ENCODE data around the gene BTBD16. TPM values are rescaled to one million over a fixed set of nuclear protein-coding genes. Genes with fewer than 3 reads are reported as not detected.

BTBD16 gene
- total and polyA plus RNA-seq, 4 donors, result 0.42 to 2.8 (median 1.8) TPM

- DNase-seq (ENCODE audit: low spot score), result no peak
- no peaks in the 10 kb centered on the region for H3K27me3 ChIP-seq (ENCODE audit: control insufficient read depth in 4 of 4, insufficient read depth in 4 of 4, low read length in 3 of 4)
- WGBS, result 92% methylated on average over 8 of the region's 8 CpGs
These were observed 6.2 kb upstream of the BTBD16 start for GRCh38 chr10:122264931-122265330.

DNA sequence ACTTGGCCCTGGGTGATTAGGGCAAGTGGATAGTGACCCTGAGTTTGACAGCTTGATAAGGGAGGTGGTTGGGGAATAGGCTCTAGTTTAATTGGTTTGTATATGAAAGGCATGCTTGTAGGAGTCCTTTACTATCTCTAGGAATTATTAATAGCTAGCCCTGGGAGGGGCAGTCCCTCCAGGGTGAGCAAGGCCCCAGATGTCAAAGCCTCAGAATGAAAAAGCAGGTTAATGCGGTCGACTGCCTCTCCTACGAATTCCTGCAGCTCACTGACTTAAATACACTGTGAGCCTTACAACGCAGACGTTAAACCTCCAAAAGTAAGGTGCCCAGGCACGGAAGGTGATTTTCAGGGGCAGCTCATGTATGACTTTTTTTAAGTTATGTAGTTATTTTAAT, 5.2 kb upstream of the BTBD16 start:
- WGBS, result 89% methylated on average over 6 of the region's 6 CpGs
- H3K9me3 ChIP-seq (ENCODE audit: control insufficient read depth in 4 of 4, low read length in 3 of 4), result peaks cover 0 to 3% (median 0%) of the 10 kb centered on the region in 4 donors
- no peak overlapping the region for H3K9ac ChIP-seq (ENCODE audit: low read depth in 1 of 2, low read length in 2 of 2)
- H3K4me3 ChIP-seq (ENCODE audit: low read depth in 1 of 3, low read length in 3 of 3), result no peak overlapping the region
- H3K27me3 ChIP-seq (ENCODE audit: control insufficient read depth in 4 of 4, insufficient read depth in 4 of 4, low read length in 3 of 4), result no peaks in the 10 kb centered on the region
- DNase-seq (ENCODE audit: low spot score), result no peak
- no peaks in the 10 kb centered on the region for H3K4me1 ChIP-seq (ENCODE audit: control insufficient read depth in 4 of 4, insufficient read depth in 4 of 4, low read length in 3 of 4)
- no peak overlapping the region for H3K27ac ChIP-seq (ENCODE audit: low read depth in 1 of 2, low read length in 2 of 2)
- H3K36me3 ChIP-seq (ENCODE audit: control insufficient read depth in 4 of 4, insufficient read depth in 3 of 4, low read depth in 1 of 4, low read length in 3 of 4), result no peaks in the 10 kb centered on the region
- no peak for TF ChIP-seq REST (IDR thresholded peaks at IDR 0.05)
- no peak for TF ChIP-seq RAD21 (IDR thresholded peaks at IDR 0.05)
- TF ChIP-seq HNF4G (IDR thresholded peaks at IDR 0.05), result no peak
- no peak for TF ChIP-seq CTCF (IDR thresholded peaks at IDR 0.05; ENCODE audit: low read depth, low read length, missing input control)
- TF ChIP-seq TAF1 (conservative IDR thresholded peaks at IDR 0.05), result no peak
- TF ChIP-seq FOXA2 (IDR thresholded peaks at IDR 0.05), result no peak
- no peak for TF ChIP-seq EGR1 (IDR thresholded peaks at IDR 0.05; ENCODE audit: low read depth in 2 of 2)
- no peak for TF ChIP-seq YY1 (IDR thresholded peaks at IDR 0.05)
- TF ChIP-seq MAX (IDR thresholded peaks at IDR 0.05), result no peak
- no peak for TF ChIP-seq ZBTB33 (IDR thresholded peaks at IDR 0.05)
- TF ChIP-seq JUND (IDR thresholded peaks at IDR 0.05), result no peak

More at GRCh38 chr10:122264931-122265330, 6.2 kb upstream of the BTBD16 start:
- no peak overlapping the region for H3K9ac ChIP-seq (ENCODE audit: low read depth in 1 of 2, low read length in 2 of 2)
- no peak overlapping the region for H3K27ac ChIP-seq (ENCODE audit: low read depth in 1 of 2, low read length in 2 of 2)
- peaks cover 0 to 3% (median 0%) of the 10 kb centered on the region in 4 donors for H3K9me3 ChIP-seq (ENCODE audit: control insufficient read depth in 4 of 4, low read length in 3 of 4)
- no peaks in the 10 kb centered on the region for H3K4me1 ChIP-seq (ENCODE audit: control insufficient read depth in 4 of 4, insufficient read depth in 4 of 4, low read length in 3 of 4)
- no peak overlapping the region for H3K4me3 ChIP-seq (ENCODE audit: low read depth in 1 of 3, low read length in 3 of 3)
- H3K36me3 ChIP-seq (ENCODE audit: control insufficient read depth in 4 of 4, insufficient read depth in 3 of 4, low read depth in 1 of 4, low read length in 3 of 4), result no peaks in the 10 kb centered on the region
- TF ChIP-seq NR2F2 (IDR thresholded peaks at IDR 0.05), result no peak
- TF ChIP-seq TAF1 (conservative IDR thresholded peaks at IDR 0.05), result no peak
- TF ChIP-seq SP1 (IDR thresholded peaks at IDR 0.05), result no peak
- TF ChIP-seq ATF3 (IDR thresholded peaks at IDR 0.05), result no peak
- TF ChIP-seq EGR1 (IDR thresholded peaks at IDR 0.05; ENCODE audit: low read depth in 2 of 2), result no peak
- no peak for TF ChIP-seq GABPA (IDR thresholded peaks at IDR 0.05 in 1 of 2, conservative IDR thresholded peaks at IDR 0.05 in 1 of 2)
- TF ChIP-seq FOXA2 (IDR thresholded peaks at IDR 0.05), result no peak
- TF ChIP-seq MAX (IDR thresholded peaks at IDR 0.05), result no peak
- no peak for TF ChIP-seq RAD21 (IDR thresholded peaks at IDR 0.05)
- TF ChIP-seq JUND (IDR thresholded peaks at IDR 0.05), result no peak
- no peak for TF ChIP-seq HNF4A (conservative IDR thresholded peaks at IDR 0.05)
- no peak for TF ChIP-seq REST (IDR thresholded peaks at IDR 0.05)
- no peak for TF ChIP-seq RXRA (IDR thresholded peaks at IDR 0.05)
- TF ChIP-seq FOXA1 (IDR thresholded peaks at IDR 0.05), result no peak
- no peak for TF ChIP-seq YY1 (IDR thresholded peaks at IDR 0.05)
